ENCODE data around the gene ITPR1.

DNA sequence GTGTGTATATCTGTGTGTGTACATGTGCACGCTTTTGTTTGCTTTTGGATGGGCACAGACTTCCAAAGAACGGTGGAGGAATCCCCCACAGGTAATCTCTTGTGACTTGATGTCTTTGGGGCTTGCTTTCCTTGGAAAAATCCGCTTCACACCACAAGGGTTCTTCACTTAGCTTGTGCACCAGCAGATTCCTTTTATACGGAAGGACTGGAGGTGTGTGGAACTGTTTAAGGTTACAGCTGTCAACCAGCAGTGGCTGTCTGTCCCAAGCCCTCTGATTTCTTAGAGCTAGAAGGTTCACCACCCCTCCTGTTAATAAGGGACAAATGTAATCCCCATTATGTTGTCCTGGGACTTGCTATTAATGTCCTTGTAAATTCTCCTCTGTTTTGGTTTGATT is 193.5 kb downstream of the ITPR1 start:
- TF ChIP-seq, protein P1, sequence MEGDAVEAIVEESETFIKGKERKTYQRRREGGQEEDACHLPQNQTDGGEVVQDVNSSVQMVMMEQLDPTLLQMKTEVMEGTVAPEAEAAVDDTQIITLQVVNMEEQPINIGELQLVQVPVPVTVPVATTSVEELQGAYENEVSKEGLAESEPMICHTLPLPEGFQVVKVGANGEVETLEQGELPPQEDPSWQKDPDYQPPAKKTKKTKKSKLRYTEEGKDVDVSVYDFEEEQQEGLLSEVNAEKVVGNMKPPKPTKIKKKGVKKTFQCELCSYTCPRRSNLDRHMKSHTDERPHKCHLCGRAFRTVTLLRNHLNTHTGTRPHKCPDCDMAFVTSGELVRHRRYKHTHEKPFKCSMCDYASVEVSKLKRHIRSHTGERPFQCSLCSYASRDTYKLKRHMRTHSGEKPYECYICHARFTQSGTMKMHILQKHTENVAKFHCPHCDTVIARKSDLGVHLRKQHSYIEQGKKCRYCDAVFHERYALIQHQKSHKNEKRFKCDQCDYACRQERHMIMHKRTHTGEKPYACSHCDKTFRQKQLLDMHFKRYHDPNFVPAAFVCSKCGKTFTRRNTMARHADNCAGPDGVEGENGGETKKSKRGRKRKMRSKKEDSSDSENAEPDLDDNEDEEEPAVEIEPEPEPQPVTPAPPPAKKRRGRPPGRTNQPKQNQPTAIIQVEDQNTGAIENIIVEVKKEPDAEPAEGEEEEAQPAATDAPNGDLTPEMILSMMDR (tag by site-specific recombination; IDR thresholded peaks at IDR 0.05) = no peak
- TF ChIP-seq ZNF561 (tag by site-specific recombination; IDR thresholded peaks at IDR 0.05; ENCODE audit: borderline replicate concordance) = no peak
- TF ChIP-seq ZNF280D (tag by site-specific recombination; IDR thresholded peaks at IDR 0.05) = no peak
- no peak for TF ChIP-seq ZNF239 (tag by site-specific recombination; IDR thresholded peaks at IDR 0.05)
- TF ChIP-seq PATZ1 (tag by site-specific recombination; IDR thresholded peaks at IDR 0.05) = no peak
- no peak for TF ChIP-seq TCF7L2 (IDR thresholded peaks at IDR 0.05; ENCODE audit: borderline replicate concordance, low read depth, low read length)
- no peak for TF ChIP-seq REST (tag by site-specific recombination; IDR thresholded peaks at IDR 0.05)

All from HEK293 (cell line).